ENCODE measurements around the gene ZNF460.

- TF ChIP-seq, protein P1, sequence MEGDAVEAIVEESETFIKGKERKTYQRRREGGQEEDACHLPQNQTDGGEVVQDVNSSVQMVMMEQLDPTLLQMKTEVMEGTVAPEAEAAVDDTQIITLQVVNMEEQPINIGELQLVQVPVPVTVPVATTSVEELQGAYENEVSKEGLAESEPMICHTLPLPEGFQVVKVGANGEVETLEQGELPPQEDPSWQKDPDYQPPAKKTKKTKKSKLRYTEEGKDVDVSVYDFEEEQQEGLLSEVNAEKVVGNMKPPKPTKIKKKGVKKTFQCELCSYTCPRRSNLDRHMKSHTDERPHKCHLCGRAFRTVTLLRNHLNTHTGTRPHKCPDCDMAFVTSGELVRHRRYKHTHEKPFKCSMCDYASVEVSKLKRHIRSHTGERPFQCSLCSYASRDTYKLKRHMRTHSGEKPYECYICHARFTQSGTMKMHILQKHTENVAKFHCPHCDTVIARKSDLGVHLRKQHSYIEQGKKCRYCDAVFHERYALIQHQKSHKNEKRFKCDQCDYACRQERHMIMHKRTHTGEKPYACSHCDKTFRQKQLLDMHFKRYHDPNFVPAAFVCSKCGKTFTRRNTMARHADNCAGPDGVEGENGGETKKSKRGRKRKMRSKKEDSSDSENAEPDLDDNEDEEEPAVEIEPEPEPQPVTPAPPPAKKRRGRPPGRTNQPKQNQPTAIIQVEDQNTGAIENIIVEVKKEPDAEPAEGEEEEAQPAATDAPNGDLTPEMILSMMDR (IDR thresholded peaks at IDR 0.05): no peak
- no peak for TF ChIP-seq EP300 (IDR thresholded peaks at IDR 0.05)
- TF ChIP-seq POLR2AphosphoS5 (IDR thresholded peaks at IDR 0.05): no peak
- no peak for TF ChIP-seq POLR2A (IDR thresholded peaks at IDR 0.05)
These were observed 62.3 kb downstream of the ZNF460 start for GRCh38 chr19:57342582-57342981.
